ENCODE results near the gene INAFM2.

The INAFM2 gene

DNA sequence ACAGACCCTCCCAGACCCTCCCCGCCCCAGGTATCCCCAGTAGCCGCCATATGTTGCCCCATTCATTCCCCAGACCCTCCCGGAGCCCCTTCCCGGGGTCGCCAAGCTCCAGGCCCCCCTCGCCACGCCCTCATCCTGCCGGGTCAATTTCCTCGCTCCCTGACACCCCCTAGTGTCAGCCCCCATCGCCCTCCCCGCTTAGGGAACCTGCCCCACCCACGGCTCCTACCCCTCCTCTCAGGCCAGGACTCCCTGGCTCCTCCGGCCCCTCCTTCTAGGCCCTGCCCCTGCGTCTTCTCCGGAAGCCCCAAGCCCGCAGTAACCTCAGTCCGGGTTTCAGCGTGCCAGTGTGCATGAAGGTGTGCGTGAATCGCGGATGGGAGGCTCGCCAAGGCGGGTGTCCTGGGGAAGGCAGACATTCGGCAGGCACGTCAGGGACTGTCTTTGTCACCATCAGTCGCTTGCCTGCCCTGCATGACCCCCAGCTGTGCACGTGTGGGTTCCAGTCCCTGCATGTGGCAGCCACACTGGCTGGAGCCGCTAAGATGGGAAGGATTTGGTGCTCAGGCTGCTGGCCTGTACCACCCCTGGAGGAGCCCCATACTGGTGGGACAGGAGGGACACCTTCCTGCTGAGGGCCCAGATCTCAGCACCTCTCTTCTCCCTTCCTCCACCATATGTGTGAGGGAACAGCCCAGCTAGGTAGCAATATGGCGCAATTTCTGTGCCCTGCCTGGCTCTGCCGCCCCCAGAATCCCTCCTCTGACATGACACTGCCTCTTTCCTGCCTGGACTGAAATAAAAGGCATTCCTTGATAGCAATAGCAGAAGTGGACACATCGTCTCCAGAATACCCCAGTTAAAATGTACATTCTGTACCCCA lies 35.2 kb downstream of the INAFM2 start:
- peak in 1 of 3 experiments; percentile 27 for DNase-seq (ENCODE audit: low read depth in 3 of 3)

GRCh38 chr15:40360015-40360414 lies 36.5 kb downstream of the INAFM2 start:
- no peak for DNase-seq (ENCODE audit: low read depth in 3 of 3)

GRCh38 chr15:40361640-40362039 lies 38.1 kb downstream of the INAFM2 start:
- no peak for DNase-seq (ENCODE audit: low read depth in 3 of 3)

DNA sequence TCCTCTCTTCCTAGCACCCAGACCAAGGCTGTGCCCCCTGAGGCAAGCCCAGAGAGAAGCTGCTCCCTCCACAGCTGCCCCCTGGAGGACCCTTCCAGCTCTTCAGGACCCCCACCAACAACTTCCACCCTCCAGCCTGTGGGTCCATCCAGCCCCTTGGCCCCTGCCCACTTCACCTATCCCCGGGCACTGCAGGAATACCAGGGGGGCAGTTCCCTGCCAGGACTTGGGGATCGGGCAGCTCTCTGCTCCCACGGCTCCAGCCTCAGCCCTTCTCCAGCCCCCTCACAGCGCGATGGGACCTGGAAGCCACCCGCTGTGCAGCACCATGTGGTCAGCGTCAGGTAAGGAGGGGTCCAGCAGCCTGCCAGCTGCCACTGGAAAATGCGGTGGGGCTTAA lies 40.1 kb downstream of the INAFM2 start:
- no peak for DNase-seq (ENCODE audit: low read depth in 3 of 3)

- DNase-seq (ENCODE audit: low read depth in 3 of 3): no peak
Observed at GRCh38 chr15:40364251-40364650, 40.8 kb downstream of the INAFM2 start.

- no peak for DNase-seq (ENCODE audit: low read depth in 3 of 3)
Observed at GRCh38 chr15:40365016-40365415, 41.5 kb downstream of the INAFM2 start.

GRCh38 chr15:40365624-40366456 lies 42.3 kb downstream of the INAFM2 start:
- DNase-seq (ENCODE audit: low read depth in 3 of 3): no peak

DNA sequence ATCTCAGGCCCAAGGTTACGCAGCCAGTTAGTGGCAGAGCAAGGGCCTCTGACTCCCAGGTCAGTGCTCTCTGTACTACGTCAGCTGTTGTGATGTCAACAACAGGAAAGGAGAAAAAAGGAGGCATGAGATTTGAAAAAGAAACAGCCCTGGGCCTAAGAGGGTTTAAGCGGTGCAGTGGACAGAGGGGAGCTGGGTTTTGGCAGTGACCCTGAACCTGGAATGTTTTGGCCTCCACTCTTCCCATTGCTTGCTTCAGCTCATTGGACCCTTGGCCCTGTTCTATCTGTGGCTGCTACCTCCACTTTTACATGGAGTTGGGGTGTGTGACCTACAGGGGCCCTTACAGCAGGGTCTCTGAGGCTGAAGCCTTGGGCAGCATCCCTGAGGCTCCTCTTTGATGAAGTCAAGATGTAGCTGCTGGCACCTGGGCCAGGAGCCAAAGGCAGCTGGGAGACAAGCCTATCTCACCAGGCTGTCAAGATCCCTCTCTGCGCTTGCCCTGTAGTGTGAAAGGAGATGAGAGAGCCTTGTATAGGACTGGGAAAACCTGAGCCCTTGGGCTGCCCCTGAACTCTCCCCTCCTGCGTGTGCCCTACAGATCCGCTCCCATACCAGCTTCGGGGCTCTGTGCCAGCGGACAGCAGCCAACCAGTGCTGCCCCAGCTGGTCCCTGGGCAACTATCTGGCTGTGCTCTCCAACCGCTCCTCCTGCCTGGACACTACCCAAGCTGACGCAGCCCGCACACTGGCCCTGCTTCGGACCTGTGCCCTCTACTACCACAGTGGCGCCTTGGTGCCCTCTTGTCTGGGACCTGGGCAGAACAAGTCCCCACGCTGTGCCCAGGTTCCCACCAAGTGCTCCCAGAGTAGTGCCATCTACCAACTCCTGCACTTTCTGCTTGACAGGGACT lies 43.2 kb downstream of the INAFM2 start:
- no peak for DNase-seq (ENCODE audit: low read depth in 3 of 3)

GRCh38 chr15:40367371-40367685 lies 43.8 kb downstream of the INAFM2 start:
- no peak for DNase-seq (ENCODE audit: low read depth in 3 of 3)

DNA sequence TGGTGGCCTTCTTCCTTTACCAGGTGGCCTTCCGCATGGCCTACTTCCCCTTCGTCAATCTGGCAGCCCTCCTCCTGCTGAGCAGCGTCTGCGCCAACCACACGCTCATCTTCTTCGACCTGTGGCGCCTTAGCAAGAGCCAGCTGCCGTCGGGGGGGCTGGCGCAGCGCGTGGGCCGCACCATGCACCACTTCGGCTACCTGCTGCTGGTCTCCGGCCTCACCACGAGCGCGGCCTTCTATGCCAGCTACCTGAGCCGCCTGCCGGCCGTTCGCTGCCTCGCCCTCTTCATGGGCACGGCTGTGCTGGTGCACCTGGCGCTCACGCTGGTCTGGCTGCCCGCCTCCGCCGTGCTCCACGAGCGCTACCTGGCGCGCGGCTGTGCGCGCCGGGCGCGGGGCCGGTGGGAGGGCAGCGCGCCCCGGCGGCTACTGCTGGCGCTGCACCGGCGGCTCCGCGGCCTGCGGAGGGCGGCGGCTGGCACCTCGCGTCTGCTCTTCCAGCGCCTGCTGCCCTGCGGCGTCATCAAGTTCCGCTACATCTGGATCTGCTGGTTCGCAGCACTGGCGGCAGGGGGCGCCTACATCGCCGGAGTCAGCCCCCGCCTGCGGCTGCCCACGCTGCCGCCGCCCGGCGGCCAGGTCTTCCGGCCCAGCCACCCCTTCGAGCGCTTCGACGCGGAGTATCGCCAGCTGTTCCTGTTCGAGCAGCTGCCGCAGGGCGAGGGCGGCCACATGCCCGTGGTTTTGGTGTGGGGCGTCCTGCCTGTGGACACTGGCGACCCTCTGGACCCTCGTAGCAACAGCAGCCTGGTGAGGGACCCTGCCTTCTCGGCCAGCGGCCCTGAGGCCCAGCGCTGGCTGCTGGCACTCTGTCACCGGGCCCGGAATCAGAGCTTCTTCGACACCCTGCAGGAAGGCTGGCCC lies 44.5 kb downstream of the INAFM2 start:
- peak; percentile 64 to 78 (median 74) for DNase-seq (ENCODE audit: low read depth in 3 of 3)

DNA sequence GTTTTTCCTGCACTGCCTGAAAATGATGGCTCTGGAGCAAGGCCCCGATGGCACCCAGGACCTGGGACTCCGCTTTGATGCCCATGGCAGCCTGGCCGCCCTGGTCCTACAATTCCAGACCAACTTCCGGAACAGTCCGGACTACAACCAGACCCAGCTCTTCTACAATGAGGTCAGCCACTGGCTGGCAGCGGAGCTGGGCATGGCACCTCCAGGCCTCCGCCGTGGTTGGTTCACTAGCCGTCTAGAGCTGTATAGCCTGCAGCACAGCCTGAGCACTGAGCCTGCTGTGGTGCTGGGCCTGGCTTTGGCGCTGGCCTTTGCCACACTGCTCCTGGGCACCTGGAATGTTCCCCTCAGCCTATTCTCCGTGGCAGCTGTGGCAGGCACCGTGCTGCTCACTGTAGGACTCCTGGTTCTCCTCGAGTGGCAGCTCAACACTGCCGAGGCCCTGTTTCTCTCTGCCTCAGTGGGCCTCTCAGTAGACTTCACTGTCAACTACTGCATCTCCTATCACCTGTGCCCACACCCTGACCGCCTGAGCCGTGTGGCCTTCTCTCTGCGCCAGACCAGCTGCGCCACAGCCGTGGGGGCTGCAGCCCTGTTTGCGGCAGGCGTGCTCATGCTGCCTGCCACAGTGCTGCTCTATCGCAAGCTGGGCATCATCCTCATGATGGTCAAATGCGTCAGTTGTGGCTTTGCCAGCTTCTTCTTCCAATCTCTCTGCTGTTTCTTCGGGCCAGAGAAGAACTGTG lies 45.4 kb downstream of the INAFM2 start:
- no peak for DNase-seq (ENCODE audit: low read depth in 3 of 3)

DNA sequence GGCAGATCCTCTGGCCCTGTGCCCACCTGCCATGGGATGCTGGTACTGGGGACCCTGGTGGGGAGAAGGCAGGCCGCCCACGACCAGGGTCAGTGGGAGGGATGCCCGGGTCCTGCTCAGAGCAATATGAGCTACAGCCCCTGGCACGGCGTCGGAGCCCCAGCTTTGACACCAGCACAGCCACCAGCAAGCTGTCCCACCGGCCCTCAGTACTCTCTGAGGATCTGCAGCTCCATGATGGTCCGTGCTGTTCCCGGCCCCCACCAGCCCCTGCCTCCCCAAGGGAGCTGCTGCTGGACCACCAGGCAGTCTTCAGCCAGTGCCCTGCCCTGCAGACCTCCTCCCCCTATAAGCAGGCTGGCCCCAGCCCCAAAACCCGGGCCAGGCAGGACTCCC lies 46.0 kb downstream of the INAFM2 start:
- DNase-seq (ENCODE audit: low read depth in 3 of 3): no peak

DNA sequence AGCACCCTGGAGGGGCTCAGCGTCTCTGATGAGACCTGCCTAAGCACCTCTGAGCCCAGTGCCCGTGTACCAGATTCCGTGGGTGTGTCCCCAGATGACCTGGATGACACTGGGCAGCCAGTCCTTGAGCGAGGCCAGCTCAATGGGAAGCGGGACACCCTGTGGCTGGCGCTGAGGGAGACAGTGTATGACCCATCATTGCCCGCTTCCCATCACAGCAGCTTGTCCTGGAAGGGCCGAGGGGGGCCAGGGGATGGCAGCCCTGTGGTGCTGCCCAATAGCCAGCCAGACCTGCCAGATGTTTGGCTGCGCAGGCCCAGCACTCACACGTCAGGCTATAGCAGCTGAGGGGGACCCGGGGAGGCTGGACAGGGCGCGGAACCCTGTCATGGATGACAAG lies 46.5 kb downstream of the INAFM2 start:
- no peak for DNase-seq (ENCODE audit: low read depth in 3 of 3)

DNA sequence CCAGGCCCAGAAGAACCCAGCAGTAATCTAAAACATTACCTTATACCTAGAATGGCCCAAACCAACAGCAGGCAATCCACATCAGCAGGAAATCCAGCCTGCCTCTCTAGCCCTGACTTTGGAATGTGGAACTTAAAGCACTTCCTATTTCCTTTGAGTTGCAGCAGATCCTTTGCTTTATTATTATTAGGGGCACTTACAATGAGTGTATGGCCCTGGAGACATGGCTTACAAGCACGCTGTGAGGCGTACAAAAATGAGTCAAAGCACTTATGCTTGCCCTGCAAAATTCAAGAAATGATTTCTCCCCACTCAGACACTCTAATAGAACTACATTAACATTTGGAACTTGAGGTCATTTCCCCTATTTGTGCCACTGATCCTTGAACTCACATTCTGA lies 49.5 kb downstream of the INAFM2 start:
- DNase-seq (ENCODE audit: low read depth in 3 of 3): no peak

Data from stimulated activated CD4-positive, alpha-beta T cell treated with anti-CD3 and anti-CD28 coated beads, TNF-alpha, amount 100 ng/mL, for 4 hours (primary cell).